ENCODE results near the gene AFTPH.

Gene AFTPH

GRCh38 chr2:64587561-64587960 lies 63.4 kb downstream of the AFTPH start:
- DNase-seq (ENCODE audit: low spot score): no peak

- DNase-seq (ENCODE audit: low spot score): no peak
These were observed 67.1 kb downstream of the AFTPH start for GRCh38 chr2:64591188-64591587.

GRCh38 chr2:64593035-64593655 lies 69.0 kb downstream of the AFTPH start:
- no peak for DNase-seq (ENCODE audit: low spot score)

- DNase-seq (ENCODE audit: low spot score): no peak
These were observed 70.3 kb downstream of the AFTPH start for GRCh38 chr2:64594226-64594989.

GRCh38 chr2:64595397-64596176 lies 71.5 kb downstream of the AFTPH start:
- DNase-seq (ENCODE audit: low spot score): no peak

GRCh38 chr2:64598226-64598625 lies 74.1 kb downstream of the AFTPH start:
- no peak for DNase-seq (ENCODE audit: low spot score)

- DNase-seq (ENCODE audit: low spot score): no peak
These were observed 75.3 kb downstream of the AFTPH start for GRCh38 chr2:64599469-64599868.

GRCh38 chr2:64601034-64601754 lies 77.1 kb downstream of the AFTPH start:
- DNase-seq (ENCODE audit: low spot score): no peak

GRCh38 chr2:64601785-64602391 lies 77.8 kb downstream of the AFTPH start:
- no peak for DNase-seq (ENCODE audit: low spot score)

GRCh38 chr2:64602436-64602835 lies 78.3 kb downstream of the AFTPH start:
- DNase-seq (ENCODE audit: low spot score): no peak

- DNase-seq (ENCODE audit: low spot score): no peak
These were observed 80.0 kb downstream of the AFTPH start for GRCh38 chr2:64604155-64604554.

GRCh38 chr2:64605026-64605471 lies 80.9 kb downstream of the AFTPH start:
- DNase-seq (ENCODE audit: low spot score): no peak

GRCh38 chr2:64605991-64606478 lies 81.9 kb downstream of the AFTPH start:
- DNase-seq (ENCODE audit: low spot score): no peak

GRCh38 chr2:64606479-64607363 lies 82.6 kb downstream of the AFTPH start:
- peak; percentile 89 for DNase-seq (ENCODE audit: low spot score)

GRCh38 chr2:64607381-64608304 lies 83.5 kb downstream of the AFTPH start:
- DNase-seq (ENCODE audit: low spot score): no peak

- no peak for DNase-seq (ENCODE audit: low spot score)
These were observed 84.7 kb downstream of the AFTPH start for GRCh38 chr2:64608867-64609226.

- DNase-seq (ENCODE audit: low spot score): peak; percentile 60
These were observed 85.3 kb downstream of the AFTPH start for GRCh38 chr2:64609227-64609941.

- DNase-seq (ENCODE audit: low spot score): no peak
These were observed 85.8 kb downstream of the AFTPH start for GRCh38 chr2:64609942-64610281.

- DNase-seq (ENCODE audit: low spot score): no peak
These were observed 86.3 kb downstream of the AFTPH start for GRCh38 chr2:64610316-64610855.
